ENCODE measurements around the gene IFT80. TPM values are rescaled to one million over a fixed set of nuclear protein-coding genes. Genes with fewer than 3 reads are reported as not detected.

IFT80 gene
- polyA plus RNA-seq, 1 donor (not counting 4 experiments of a cell fraction or from before 2014, with no cell fraction given), result 23.6 TPM

DNA sequence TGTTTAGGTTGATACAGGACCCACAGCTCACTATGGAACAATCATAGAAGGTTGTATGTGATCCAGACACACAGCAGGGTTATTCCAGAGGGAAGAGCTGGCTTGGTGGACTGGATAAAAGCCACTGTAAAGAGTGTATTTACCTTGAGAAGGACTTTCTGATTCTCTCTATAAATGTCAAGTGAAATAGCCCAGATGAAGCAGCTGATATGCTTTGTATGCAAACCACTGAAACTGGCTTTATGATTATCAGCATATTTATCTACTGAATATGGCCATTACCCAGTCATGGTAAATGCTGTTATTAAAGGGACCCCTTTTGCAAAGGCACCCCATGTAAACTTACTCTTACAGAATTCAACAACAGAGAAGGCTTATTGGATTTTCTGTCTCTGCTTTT is 145.7 kb downstream of the IFT80 start:
- no peaks in the 10 kb centered on the region for H3K9me1 ChIP-seq (ENCODE audit: control insufficient read depth, extremely low read depth, insufficient read depth, low read length)
- FAIRE-seq, result no peak
- dilution Hi-C loops (cut with MboI; ENCODE audit: extremely low pct_ligation_motif_present, low sequenced_read_pairs), result no loop called here

DNA sequence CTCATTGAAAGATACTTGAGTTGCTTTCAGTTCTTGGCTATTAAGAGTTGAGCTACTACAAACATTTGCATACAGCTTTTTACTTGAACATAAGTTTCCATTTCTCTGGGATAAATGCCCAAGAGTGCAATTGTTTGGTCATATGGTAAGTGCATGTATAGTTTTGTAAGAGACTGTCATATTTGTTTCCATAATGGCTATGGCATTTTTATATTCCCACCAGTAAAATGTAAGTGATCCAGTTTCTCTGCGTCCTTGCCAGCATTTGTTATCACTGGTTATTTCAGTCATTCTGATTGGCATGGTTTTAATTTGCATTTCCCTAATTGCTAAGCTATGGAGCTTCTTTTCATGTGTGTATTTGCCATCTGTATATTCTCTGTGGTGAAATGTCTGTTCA is 151.3 kb downstream of the IFT80 start:
- no peak overlapping the region for H3K27ac ChIP-seq (ENCODE audit: control insufficient read depth, insufficient read depth, low read length)
- FAIRE-seq (no peak), DNase-seq (ENCODE audit: low read depth, low spot score) (no peak)
- H3K9me1 ChIP-seq (ENCODE audit: control insufficient read depth, extremely low read depth, insufficient read depth, low read length), result no peaks in the 10 kb centered on the region
- H3K9me3 ChIP-seq (ENCODE audit: control insufficient read depth, low read depth, low read length), result no peaks in the 10 kb centered on the region
- dilution Hi-C loops (cut with MboI; ENCODE audit: extremely low pct_ligation_motif_present, low sequenced_read_pairs), result no loop called here
- peaks cover 3% of the 10 kb centered on the region for H3K27me3 ChIP-seq (ENCODE audit: control insufficient read depth, extremely low read depth, insufficient read depth, low read length)
- H3K4me1 ChIP-seq (ENCODE audit: control insufficient read depth, extremely low read depth, insufficient read depth, low read length), result no peaks in the 10 kb centered on the region
- H3K4me3 ChIP-seq (ENCODE audit: control insufficient read depth in 2 of 3, extremely low read depth in 1 of 3, insufficient read depth in 2 of 3, low read depth in 1 of 3, low read length in 3 of 3), result no peak overlapping the region
- TF ChIP-seq, protein P1, sequence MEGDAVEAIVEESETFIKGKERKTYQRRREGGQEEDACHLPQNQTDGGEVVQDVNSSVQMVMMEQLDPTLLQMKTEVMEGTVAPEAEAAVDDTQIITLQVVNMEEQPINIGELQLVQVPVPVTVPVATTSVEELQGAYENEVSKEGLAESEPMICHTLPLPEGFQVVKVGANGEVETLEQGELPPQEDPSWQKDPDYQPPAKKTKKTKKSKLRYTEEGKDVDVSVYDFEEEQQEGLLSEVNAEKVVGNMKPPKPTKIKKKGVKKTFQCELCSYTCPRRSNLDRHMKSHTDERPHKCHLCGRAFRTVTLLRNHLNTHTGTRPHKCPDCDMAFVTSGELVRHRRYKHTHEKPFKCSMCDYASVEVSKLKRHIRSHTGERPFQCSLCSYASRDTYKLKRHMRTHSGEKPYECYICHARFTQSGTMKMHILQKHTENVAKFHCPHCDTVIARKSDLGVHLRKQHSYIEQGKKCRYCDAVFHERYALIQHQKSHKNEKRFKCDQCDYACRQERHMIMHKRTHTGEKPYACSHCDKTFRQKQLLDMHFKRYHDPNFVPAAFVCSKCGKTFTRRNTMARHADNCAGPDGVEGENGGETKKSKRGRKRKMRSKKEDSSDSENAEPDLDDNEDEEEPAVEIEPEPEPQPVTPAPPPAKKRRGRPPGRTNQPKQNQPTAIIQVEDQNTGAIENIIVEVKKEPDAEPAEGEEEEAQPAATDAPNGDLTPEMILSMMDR (optimal IDR thresholded peaks at IDR 0.05 in 1 of 3, IDR thresholded peaks at IDR 0.05 in 1 of 3, conservative IDR thresholded peaks at IDR 0.05 in 1 of 3; ENCODE audit: extremely low read depth in 1 of 3, insufficient read depth in 2 of 3, low read length in 3 of 3), result no peak
- TF ChIP-seq EZH2 (IDR thresholded peaks at IDR 0.05; ENCODE audit: low read length), result no peak
- no peak overlapping the region for H3K9ac ChIP-seq (ENCODE audit: control insufficient read depth, extremely low read depth, insufficient read depth, low read length)
- H4K20me1 ChIP-seq (ENCODE audit: control insufficient read depth, extremely low read depth, insufficient read depth, low read length), result no peaks in the 10 kb centered on the region
- no peak overlapping the region for H3K4me2 ChIP-seq (ENCODE audit: control insufficient read depth, extremely low read depth, insufficient read depth, low read depth, low read length)
- no peak overlapping the region for H2AFZ ChIP-seq (ENCODE audit: control insufficient read depth, low read length)
- no peaks in the 10 kb centered on the region for H3K79me2 ChIP-seq (ENCODE audit: control insufficient read depth, insufficient read depth, low read length)
- H3K36me3 ChIP-seq (ENCODE audit: control insufficient read depth in 2 of 2, extremely low read depth in 1 of 2, insufficient read depth in 2 of 2, low read length in 2 of 2), result no peaks in the 10 kb centered on the region

More for the DNA sequence above, 145.7 kb downstream of the IFT80 start:
- no peak for TF ChIP-seq EZH2 (IDR thresholded peaks at IDR 0.05; ENCODE audit: low read length)
- TF ChIP-seq, protein P1 (optimal IDR thresholded peaks at IDR 0.05 in 1 of 3, IDR thresholded peaks at IDR 0.05 in 1 of 3, conservative IDR thresholded peaks at IDR 0.05 in 1 of 3; ENCODE audit: extremely low read depth in 1 of 3, insufficient read depth in 2 of 3, low read length in 3 of 3), result no peak
- H3K27ac ChIP-seq (ENCODE audit: control insufficient read depth, insufficient read depth, low read length), result no peak overlapping the region
- no peaks in the 10 kb centered on the region for H3K36me3 ChIP-seq (ENCODE audit: control insufficient read depth in 2 of 2, extremely low read depth in 1 of 2, insufficient read depth in 2 of 2, low read length in 2 of 2)
- no peak overlapping the region for H3K4me2 ChIP-seq (ENCODE audit: control insufficient read depth, extremely low read depth, insufficient read depth, low read depth, low read length)
- no peaks in the 10 kb centered on the region for H3K9me3 ChIP-seq (ENCODE audit: control insufficient read depth, low read depth, low read length)
- no peaks in the 10 kb centered on the region for H3K79me2 ChIP-seq (ENCODE audit: control insufficient read depth, insufficient read depth, low read length)
- H3K4me1 ChIP-seq (ENCODE audit: control insufficient read depth, extremely low read depth, insufficient read depth, low read length), result no peaks in the 10 kb centered on the region
- H3K9ac ChIP-seq (ENCODE audit: control insufficient read depth, extremely low read depth, insufficient read depth, low read length), result no peak overlapping the region
- H3K4me3 ChIP-seq (ENCODE audit: control insufficient read depth in 2 of 3, extremely low read depth in 1 of 3, insufficient read depth in 2 of 3, low read depth in 1 of 3, low read length in 3 of 3), result no peak overlapping the region
- no peaks in the 10 kb centered on the region for H3K27me3 ChIP-seq (ENCODE audit: control insufficient read depth, extremely low read depth, insufficient read depth, low read length)
- no peak for DNase-seq (ENCODE audit: low read depth, low spot score)
- no peak overlapping the region for H2AFZ ChIP-seq (ENCODE audit: control insufficient read depth, low read length)
- no peaks in the 10 kb centered on the region for H4K20me1 ChIP-seq (ENCODE audit: control insufficient read depth, extremely low read depth, insufficient read depth, low read length)

All from keratinocyte (primary cell).